DOHH2 (cell line): ENCODE results near the gene PHC2.

ENCODE experiments used
- EZH2phosphoT487 ChIP-seq: fragments of 200-600 bp; sonication (generic); IDR thresholded peaks from 2 replicates; pipeline ENCODE4 v1.6.1; 2017; ENCODE audit warnings: borderline replicate concordance, mild to moderate bottlenecking, antibody characterized with exemption, low read length, moderate library complexity, mixed read lengths
- TF ChIP-seq, protein P1 (sequence below): fragments of 200-600 bp; sonication (generic); IDR thresholded peaks from one replicate; pipeline ENCODE4 v1.5.1; 2014; ENCODE audit warnings: antibody characterized with exemption, mild to moderate bottlenecking, low read depth, low read length; ENCODE audit not compliant: poor library complexity, severe bottlenecking

DNA sequence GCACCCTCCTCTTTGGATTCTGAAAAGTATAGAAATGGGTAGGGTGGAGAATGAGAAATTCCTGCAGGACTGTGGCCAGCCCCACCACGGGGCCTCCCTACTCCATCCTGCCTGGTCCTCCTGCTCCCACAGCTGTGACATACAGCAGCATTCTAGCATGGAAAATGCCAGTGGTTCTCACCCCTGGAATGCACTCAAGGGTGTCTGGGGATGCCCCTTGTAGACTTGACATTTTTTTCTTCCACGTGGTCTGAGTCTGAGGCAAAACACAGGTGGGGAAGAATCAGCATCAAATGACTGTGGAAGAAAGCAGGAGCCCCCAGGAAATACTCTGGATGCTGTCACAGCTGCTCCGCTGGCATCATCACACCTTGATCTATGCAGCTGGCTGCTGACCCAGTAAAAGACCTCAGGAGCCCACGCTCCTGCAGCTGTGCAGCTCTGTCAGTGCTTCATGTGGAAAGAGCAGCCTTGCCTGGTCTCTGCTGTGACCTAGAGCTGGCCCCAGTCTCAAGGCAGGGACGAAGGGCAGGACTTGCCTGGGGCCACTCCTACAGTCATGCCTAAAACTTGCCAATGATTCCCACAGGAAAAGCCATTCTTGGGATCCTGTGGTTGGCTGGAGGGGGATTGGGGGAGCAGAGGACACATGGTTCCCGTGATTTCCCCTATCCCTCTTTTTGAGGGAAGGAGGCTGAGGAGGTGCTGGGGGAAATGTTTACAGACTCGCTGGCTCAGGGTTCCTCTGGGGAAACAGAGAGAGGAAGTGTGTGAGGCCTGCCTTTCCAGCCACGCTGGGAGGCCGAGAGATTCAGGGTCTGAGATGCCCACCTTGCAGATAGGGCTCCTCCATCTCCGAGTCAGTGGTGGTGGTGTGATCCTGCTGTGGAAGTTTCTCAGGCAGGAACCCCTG, 99.2 kb downstream of the PHC2 start:
- TF ChIP-seq, protein P1, sequence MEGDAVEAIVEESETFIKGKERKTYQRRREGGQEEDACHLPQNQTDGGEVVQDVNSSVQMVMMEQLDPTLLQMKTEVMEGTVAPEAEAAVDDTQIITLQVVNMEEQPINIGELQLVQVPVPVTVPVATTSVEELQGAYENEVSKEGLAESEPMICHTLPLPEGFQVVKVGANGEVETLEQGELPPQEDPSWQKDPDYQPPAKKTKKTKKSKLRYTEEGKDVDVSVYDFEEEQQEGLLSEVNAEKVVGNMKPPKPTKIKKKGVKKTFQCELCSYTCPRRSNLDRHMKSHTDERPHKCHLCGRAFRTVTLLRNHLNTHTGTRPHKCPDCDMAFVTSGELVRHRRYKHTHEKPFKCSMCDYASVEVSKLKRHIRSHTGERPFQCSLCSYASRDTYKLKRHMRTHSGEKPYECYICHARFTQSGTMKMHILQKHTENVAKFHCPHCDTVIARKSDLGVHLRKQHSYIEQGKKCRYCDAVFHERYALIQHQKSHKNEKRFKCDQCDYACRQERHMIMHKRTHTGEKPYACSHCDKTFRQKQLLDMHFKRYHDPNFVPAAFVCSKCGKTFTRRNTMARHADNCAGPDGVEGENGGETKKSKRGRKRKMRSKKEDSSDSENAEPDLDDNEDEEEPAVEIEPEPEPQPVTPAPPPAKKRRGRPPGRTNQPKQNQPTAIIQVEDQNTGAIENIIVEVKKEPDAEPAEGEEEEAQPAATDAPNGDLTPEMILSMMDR, result no peak
- no peak for TF ChIP-seq EZH2phosphoT487
